GM23338 (cell line): ENCODE data around the gene FAM204A. TPM values are rescaled to one million over a fixed set of nuclear protein-coding genes. Genes with fewer than 3 reads are reported as not detected.

ENCODE experiments used
- ATAC-seq: fragments of 200-7000 bp; cut with Tn5 transposase; 3 replicates; pipeline ENCODE4 v1.9.1; 2020
- DNase-seq: peaks from one replicate; pipeline ENCODE4 v3.0.0-alpha.2; 2015; ENCODE audit warnings: low spot score
- H2AFZ ChIP-seq: fragments of 200-600 bp; sonication (generic); 2 replicates; pipeline ENCODE4 v1.8.0; 2016; ENCODE audit warnings: antibody characterized with exemption, mild to moderate bottlenecking, moderate library complexity
- H3F3A ChIP-seq: fragments of 200-600 bp; sonication (generic); replicated peaks from 2 replicates; pipeline ENCODE4 v1.8.0; 2017; ENCODE audit warnings: antibody characterized with exemption, mixed run types, low read depth
- H3K27ac ChIP-seq: fragments of 200-600 bp; sonication (generic); 2 replicates; pipeline ENCODE4 v1.6.1; 2016; ENCODE audit warnings: low read depth
- H3K27me3 ChIP-seq: fragments of 200-600 bp; sonication (generic); 2 replicates; pipeline ENCODE4 v1.8.0; 2016; ENCODE audit warnings: mild to moderate bottlenecking, mixed run types, moderate library complexity; ENCODE audit not compliant: insufficient read depth
- H3K36me3 ChIP-seq: fragments of 200-600 bp; sonication (generic); 2 replicates; pipeline ENCODE4 v1.8.0; 2016; ENCODE audit warnings: mild to moderate bottlenecking; ENCODE audit not compliant: insufficient read depth
- H3K4me1 ChIP-seq: fragments of 200-600 bp; sonication (generic); 2 replicates; pipeline ENCODE4 v1.8.0; 2016; ENCODE audit warnings: mild to moderate bottlenecking, moderate library complexity; ENCODE audit not compliant: insufficient read depth
- H3K4me2 ChIP-seq: fragments of 200-600 bp; sonication (generic); 2 replicates; pipeline ENCODE4 v1.7.1; 2017; ENCODE audit warnings: mixed run types
- H3K4me3 ChIP-seq: fragments of 200-600 bp; sonication (generic); 2 replicates; pipeline ENCODE4 v1.6.1; 2016; ENCODE audit warnings: mixed run types
- H3K79me2 ChIP-seq: fragments of 200-600 bp; sonication (generic); replicated peaks from 2 replicates; pipeline ENCODE4 v1.8.0; 2017; ENCODE audit warnings: mild to moderate bottlenecking; ENCODE audit not compliant: insufficient read depth
- H3K9me2 ChIP-seq: fragments of 200-600 bp; sonication (generic); 2 replicates; pipeline ENCODE4 v1.8.0; 2017; ENCODE audit not compliant: insufficient read depth
- H4K20me1 ChIP-seq: fragments of 200-600 bp; sonication (generic); replicated peaks from 2 replicates; pipeline ENCODE4 v1.8.0; 2017; ENCODE audit warnings: mild to moderate bottlenecking; ENCODE audit not compliant: insufficient read depth
- H3K27ac Mint-ChIP-seq: 2 replicates; pipeline ENCODE4 v1.8.0; 2020; ENCODE audit warnings: inconsistent platforms, mild to moderate bottlenecking, moderate library complexity, mixed read lengths
- H3K27me3 Mint-ChIP-seq: 3 replicates; pipeline ENCODE4 v1.8.0; 2022; ENCODE audit warnings: low read depth, mild to moderate bottlenecking, moderate library complexity, mixed read lengths, inconsistent platforms; ENCODE audit not compliant: insufficient read depth, poor library complexity
- H3K36me3 Mint-ChIP-seq: 3 replicates; pipeline ENCODE4 v1.8.0; 2021; ENCODE audit warnings: low read depth, mild to moderate bottlenecking, inconsistent platforms, moderate library complexity, mixed read lengths
- H3K4me1 Mint-ChIP-seq: 3 replicates; pipeline ENCODE4 v1.8.0; 2020; ENCODE audit warnings: mild to moderate bottlenecking, inconsistent platforms, mixed read lengths
- H3K4me3 Mint-ChIP-seq: 3 replicates; pipeline ENCODE4 v1.8.0; 2021; ENCODE audit warnings: moderate library complexity, mild to moderate bottlenecking, inconsistent platforms, mixed read lengths
- H3K9me3 Mint-ChIP-seq: 3 replicates; pipeline ENCODE4 v1.8.0; 2020; ENCODE audit warnings: moderate library complexity, mild to moderate bottlenecking, inconsistent platforms, mixed read lengths
- CREB1 ChIP-seq: fragments of 250-450 bp; sonication (Bioruptor Pico); IDR thresholded peaks from 2 replicates; pipeline ENCODE4 v1.5.0; 2020; ENCODE audit warnings: low read depth, mild to moderate bottlenecking, moderate library complexity
- ETS1 ChIP-seq: IDR thresholded peaks from 2 replicates; pipeline ENCODE4 v1.6.1; 2016; ENCODE audit warnings: antibody characterized with exemption
- EZH2 ChIP-seq: fragments of 200-600 bp; sonication (generic); IDR thresholded peaks from one replicate; pipeline ENCODE4 v1.8.0; 2017; ENCODE audit warnings: antibody characterized with exemption, mild to moderate bottlenecking, low read depth; ENCODE audit not compliant: unreplicated experiment
- EZH2phosphoT487 ChIP-seq: fragments of 200-600 bp; sonication (generic); IDR thresholded peaks from one replicate; pipeline ENCODE4 v1.8.1; 2018; ENCODE audit warnings: antibody characterized with exemption; ENCODE audit not compliant: unreplicated experiment
- JUNB ChIP-seq: IDR thresholded peaks from one replicate; pipeline ENCODE4 v1.6.1; 2016; ENCODE audit warnings: antibody characterized with exemption; ENCODE audit not compliant: unreplicated experiment
- NANOG ChIP-seq: IDR thresholded peaks from 2 replicates; pipeline ENCODE4 v1.6.1; 2016; ENCODE audit warnings: antibody characterized with exemption, borderline replicate concordance
- POLR2AphosphoS5 ChIP-seq: IDR thresholded peaks from 2 replicates; pipeline ENCODE4 v1.6.1; 2016; ENCODE audit warnings: antibody characterized with exemption, low read depth
- REST ChIP-seq: IDR thresholded peaks from one replicate; pipeline ENCODE4 v1.6.1; 2018; ENCODE audit warnings: antibody characterized with exemption; ENCODE audit not compliant: unreplicated experiment
- STAT1 ChIP-seq: IDR thresholded peaks from one replicate; pipeline ENCODE4 v1.6.1; 2016; ENCODE audit warnings: antibody characterized with exemption; ENCODE audit not compliant: unreplicated experiment
- ZNF114 ChIP-seq: fragments of 250-450 bp; sonication (Bioruptor Pico); IDR thresholded peaks from 2 replicates; pipeline ENCODE4 v1.5.0; 2020; ENCODE audit warnings: mild to moderate bottlenecking, moderate library complexity
- ZNF331 ChIP-seq: fragments of 250-450 bp; sonication (Bioruptor Pico); IDR thresholded peaks from 2 replicates; pipeline ENCODE4 v1.5.0; 2020; ENCODE audit warnings: low read depth, mild to moderate bottlenecking, moderate library complexity
- polyA plus RNA-seq: library from polyadenylated mRNA; unstranded; fragments of >200 nt; fragmentation: Nextera tagmentation; extraction: Ambion mirVana; gene quantifications from 2 replicates; pipeline ENCODE4 v1.2.1, GENCODE V29; 2016
- total RNA-seq: library from RNA; depleted of rRNA; stranded (reverse); fragments of >200 nt; shearing (Covaris generic); gene quantifications from 2 replicates; pipeline ENCODE4 v1.2.3, GENCODE V29; 2014

Gene FAM204A
- total and polyA plus RNA-seq, 2 experiments from 2014 or later = 31.6 to 72.0 TPM

GRCh38 chr10:118333871-118334270, 8.3 kb downstream of the FAM204A start:
- peaks cover 9% of the 10 kb centered on the region; the same call in 1 of the 2 replicates for H3K79me2 ChIP-seq
- H3K27ac ChIP-seq = no peak overlapping the region
- no peak overlapping the region for H3K27ac Mint-ChIP-seq
- ATAC-seq (no peak), DNase-seq (no peak)
- no peaks in the 10 kb centered on the region for H3K9me3 Mint-ChIP-seq
- peaks cover 10% of the 10 kb centered on the region for H3K36me3 Mint-ChIP-seq
- no peaks in the 10 kb centered on the region for H3K27me3 Mint-ChIP-seq
- peaks cover 7% of the 10 kb centered on the region for H4K20me1 ChIP-seq
- no peaks in the 10 kb centered on the region for H3F3A ChIP-seq
- H2AFZ ChIP-seq = no peak overlapping the region
- H3K4me3 ChIP-seq = no peak overlapping the region
- H3K4me1 ChIP-seq = no peaks in the 10 kb centered on the region
- H3K9me2 ChIP-seq = no peaks in the 10 kb centered on the region
- no peak for TF ChIP-seq CREB1 (CRISPR knock-in tag)
- no peak for TF ChIP-seq POLR2AphosphoS5
- TF ChIP-seq ZNF331 = no peak
- no peak for TF ChIP-seq JUNB
- TF ChIP-seq EZH2phosphoT487 = no peak
- no peak overlapping the region for H3K4me3 Mint-ChIP-seq
- H3K27me3 ChIP-seq = no peaks in the 10 kb centered on the region
- no peak overlapping the region for H3K4me2 ChIP-seq
- no peaks in the 10 kb centered on the region for H3K4me1 Mint-ChIP-seq
- peaks cover 12% of the 10 kb centered on the region for H3K36me3 ChIP-seq

- Histone ChIP-seq H3K36me3 (peaks cover 12% of the 10 kb centered on the region), H3K27me3 (no peaks in the 10 kb centered on the region), H3K9me2 (no peaks in the 10 kb centered on the region), H3F3A (no peaks in the 10 kb centered on the region), H3K79me2 (0 out of 2 replicates have a peak, but pooled peaks cover 4% of the 10 kb centered on the region), H3K27ac (no peak overlapping the region), H3K4me1 (no peaks in the 10 kb centered on the region), H2AFZ (no peak overlapping the region), H3K4me2 (no peak overlapping the region), H3K4me3 (no peak overlapping the region), H4K20me1 (peaks cover under 1% of the 10 kb centered on the region)
- no peaks in the 10 kb centered on the region for H3K4me1 Mint-ChIP-seq
- H3K36me3 Mint-ChIP-seq = peaks cover 11% of the 10 kb centered on the region
- H3K27me3 Mint-ChIP-seq = no peaks in the 10 kb centered on the region
- TF ChIP-seq NANOG (no peak), ZNF331 (no peak), ZNF114 (CRISPR knock-in tag) (no peak), JUNB (no peak), ETS1 (no peak), REST (no peak), STAT1 (no peak), EZH2 (no peak)
- no peaks in the 10 kb centered on the region for H3K9me3 Mint-ChIP-seq
- no peak for DNase-seq
- ATAC-seq = no peak
- H3K4me3 Mint-ChIP-seq = no peak overlapping the region
- no peak overlapping the region for H3K27ac Mint-ChIP-seq
These were observed 9.0 kb downstream of the FAM204A start for GRCh38 chr10:118332948-118333710.
